GM18519 (cell line): Measurements from ENCODE around the gene LPP.
A peak's percentile ranks its signal among the peaks of the same experiment; 100 is the strongest.
"Not testable (repeated sequence)": the region's sequence is repeated elsewhere in the genome, so short reads cannot be mapped to it uniquely, and the experiment has no call there.

Experiments used
- ATAC-seq: cut with Tn5 transposase; IDR thresholded peaks from one replicate; pipeline ENCODE4 v1.9.1; 2021; ENCODE audit warnings: mild to moderate bottlenecking, moderate library complexity; ENCODE audit not compliant: unreplicated experiment, low FRiP score

LPP gene

GRCh38 chr3:188408831-188409230 lies 254.9 kb downstream of the LPP start:
- ATAC-seq: no peak

GRCh38 chr3:188411750-188412149 lies 257.8 kb downstream of the LPP start:
- ATAC-seq: no peak

GRCh38 chr3:188415196-188415595 lies 261.2 kb downstream of the LPP start:
- ATAC-seq: no peak

DNA sequence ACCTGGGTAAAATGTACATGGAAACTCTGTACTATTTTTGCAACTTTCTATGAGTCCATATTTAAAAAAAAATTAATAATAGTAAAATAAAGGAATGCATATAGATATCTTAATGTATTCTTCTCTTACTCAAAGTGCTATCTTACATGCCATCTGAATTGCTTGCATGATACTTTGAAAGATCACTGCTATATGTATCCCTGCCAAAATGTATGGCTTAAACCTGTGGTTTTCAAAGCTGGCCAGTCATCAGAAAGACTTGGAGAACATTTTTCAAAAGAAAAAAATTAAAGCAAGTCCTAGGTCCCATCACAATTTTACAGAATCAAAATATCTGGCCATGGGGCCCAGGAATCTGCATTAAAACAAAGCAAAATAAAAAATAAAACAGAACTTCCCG lies 262.1 kb downstream of the LPP start:
- no peak for ATAC-seq

GRCh38 chr3:188417271-188417696 lies 263.3 kb downstream of the LPP start:
- ATAC-seq: no peak

- no peak for ATAC-seq
These were observed 263.8 kb downstream of the LPP start for GRCh38 chr3:188417766-188418165.

DNA sequence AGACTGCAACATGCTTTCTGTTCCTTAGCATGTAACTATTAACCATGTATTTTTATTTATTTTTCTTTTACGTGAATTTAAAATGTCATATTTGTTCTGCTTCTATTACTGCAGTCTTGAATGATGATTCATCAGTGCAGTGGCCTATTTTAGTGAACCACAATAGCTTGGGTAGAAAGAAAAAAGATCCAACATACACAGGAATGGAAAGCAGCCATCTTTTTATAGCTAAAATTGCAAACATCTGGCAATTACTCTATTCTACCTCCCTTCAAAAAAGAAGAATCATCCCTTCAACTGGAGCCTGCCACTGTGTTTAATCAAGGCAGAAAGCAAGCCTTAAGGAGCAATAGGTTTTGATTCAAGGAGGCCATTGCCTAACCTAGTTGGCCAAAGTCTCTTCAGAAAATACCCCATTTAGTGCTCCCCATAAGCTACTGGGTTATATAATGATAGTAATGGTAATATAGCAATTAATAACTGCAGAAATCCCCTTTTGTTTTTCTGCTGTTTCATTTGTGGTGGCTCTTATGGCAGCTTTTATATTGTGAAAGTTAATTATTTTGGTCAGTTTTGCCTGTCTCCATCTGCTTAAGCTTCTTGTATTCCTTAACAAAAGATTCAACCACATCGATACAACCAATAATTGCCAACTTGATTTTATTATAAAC lies 267.3 kb downstream of the LPP start:
- peak; percentile 8 for ATAC-seq

GRCh38 chr3:188421836-188422540 lies 268.0 kb downstream of the LPP start:
- ATAC-seq: peak; percentile 97

DNA sequence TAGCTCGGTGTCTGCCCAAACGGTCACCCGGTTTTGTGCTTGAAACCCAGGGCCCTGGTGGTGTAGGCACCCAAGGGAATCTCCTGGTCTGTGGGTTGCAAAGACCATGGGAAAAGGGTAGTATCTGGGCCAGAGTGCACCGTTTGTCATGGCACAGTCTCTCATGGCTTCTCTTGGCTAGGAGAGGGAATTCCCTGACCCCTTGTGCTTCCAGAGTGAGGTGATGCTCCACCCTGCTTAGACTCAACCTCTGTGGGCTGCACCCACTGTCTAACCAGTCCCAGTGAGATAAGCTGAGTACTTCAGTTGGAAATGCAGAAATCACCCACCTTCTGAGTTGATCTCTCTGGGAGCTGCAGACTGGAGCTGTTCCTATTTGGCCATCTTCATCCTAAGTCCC lies 274.0 kb downstream of the LPP start:
- ATAC-seq: not testable (repeated sequence)

- no peak for ATAC-seq
These were observed 277.1 kb downstream of the LPP start for GRCh38 chr3:188431040-188431439.

- ATAC-seq: no peak
These were observed 277.6 kb downstream of the LPP start for GRCh38 chr3:188431553-188431952.

GRCh38 chr3:188432802-188433520 lies 279.0 kb downstream of the LPP start:
- peak; percentile 62 for ATAC-seq

DNA sequence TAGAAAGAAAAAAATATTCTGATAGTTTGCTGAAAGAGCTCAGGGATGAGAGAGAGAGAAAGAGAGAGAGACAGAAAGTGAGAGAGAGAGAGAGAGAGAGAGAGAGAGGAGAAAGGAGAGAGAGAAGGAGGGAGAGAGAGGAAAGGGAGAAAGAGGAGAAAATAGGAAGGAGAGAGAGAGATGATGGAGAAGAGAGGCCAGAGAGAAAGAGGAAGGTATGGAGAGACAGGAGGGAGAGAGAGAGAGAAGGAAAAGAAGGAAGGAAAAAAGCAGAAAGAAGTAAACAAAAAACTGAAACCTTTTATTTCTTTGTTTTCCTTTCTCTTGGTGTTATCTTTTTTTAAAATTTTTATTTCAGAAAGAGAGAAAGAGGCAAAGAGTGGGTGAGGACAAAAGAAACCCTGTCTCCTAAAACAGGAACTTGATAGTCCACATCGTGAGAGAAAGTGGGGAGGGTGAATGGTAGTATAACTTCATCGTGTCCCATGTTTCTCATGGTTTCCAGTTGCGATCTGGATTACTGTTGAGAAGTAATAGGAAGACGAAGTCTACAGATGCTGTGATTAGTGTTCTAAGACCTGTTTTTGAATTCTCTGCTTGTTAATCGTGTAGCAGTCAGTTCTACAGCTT lies 279.7 kb downstream of the LPP start:
- no peak for ATAC-seq

DNA sequence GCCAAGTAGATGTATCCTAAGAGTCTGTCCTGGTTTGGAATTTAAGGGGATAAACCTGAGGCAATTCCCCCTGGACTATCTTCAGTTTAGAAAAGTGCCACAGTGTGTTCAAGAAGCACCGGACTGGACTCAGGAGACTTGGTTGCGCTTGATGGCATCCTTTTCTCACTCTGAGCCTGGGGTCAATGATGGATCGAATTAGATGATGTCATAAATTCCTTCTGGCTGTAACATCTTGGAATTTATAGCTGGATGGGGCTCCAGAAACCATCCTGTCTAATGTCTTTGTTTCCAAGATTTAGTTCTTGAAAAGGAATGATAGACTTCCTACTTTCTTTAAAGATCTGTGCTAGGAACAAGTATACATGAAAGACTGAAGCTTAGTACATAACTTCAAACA lies 280.6 kb downstream of the LPP start:
- no peak for ATAC-seq

DNA sequence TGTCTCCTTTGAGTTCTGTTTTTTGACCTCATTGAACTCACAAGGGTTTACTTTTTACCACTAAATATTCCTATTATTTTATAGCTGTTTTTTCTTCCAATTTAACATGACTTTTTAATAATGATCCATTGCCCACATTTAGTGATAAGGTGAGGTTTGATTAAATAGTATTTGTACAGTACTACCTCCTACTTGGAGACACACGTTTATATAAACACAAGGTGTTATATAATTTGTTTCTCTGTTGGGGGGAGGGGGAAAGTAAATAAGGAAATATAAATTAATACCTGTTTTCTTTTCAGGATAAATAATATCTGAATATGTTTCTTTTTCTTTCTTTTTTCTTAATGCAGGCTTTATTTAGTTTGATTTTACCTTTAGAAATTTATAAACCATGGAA lies 281.3 kb downstream of the LPP start:
- no peak for ATAC-seq

- ATAC-seq: no peak
These were observed 284.0 kb downstream of the LPP start for GRCh38 chr3:188437926-188438325.

GRCh38 chr3:188439080-188439479 lies 285.1 kb downstream of the LPP start:
- peak; percentile 55 for ATAC-seq

DNA sequence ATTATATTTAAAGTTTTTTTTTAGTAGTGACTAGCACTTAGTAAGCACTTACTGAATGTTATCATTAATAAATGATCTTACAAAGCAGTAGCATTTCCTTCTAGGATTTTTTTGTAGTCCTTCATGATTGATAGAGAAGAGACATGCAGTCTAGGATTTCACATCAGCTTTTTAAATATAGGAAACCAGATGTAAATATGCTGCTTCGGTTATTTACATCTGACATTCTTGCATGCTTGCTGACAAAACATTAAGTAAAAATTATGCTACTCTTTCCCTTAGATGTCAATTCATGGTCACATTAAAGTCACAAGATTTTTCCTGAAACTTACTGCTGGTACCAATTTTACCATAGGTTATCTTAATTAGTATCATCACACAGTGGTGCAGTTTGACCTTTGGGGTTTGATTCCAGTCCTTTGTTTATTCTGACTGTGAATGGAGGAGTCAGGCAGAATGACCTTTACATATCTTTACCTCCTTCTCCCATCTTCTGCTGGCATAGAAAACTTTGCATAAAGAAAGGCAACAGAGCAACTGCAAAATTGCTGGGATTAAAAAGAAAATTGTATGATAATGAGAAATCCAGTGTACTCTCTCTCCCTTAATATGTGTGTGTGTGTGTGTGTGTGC lies 286.5 kb downstream of the LPP start:
- no peak for ATAC-seq

- ATAC-seq: no peak
These were observed 288.5 kb downstream of the LPP start for GRCh38 chr3:188442430-188442829.

- not testable (repeated sequence) for ATAC-seq
These were observed 291.2 kb downstream of the LPP start for GRCh38 chr3:188445175-188445574.

DNA sequence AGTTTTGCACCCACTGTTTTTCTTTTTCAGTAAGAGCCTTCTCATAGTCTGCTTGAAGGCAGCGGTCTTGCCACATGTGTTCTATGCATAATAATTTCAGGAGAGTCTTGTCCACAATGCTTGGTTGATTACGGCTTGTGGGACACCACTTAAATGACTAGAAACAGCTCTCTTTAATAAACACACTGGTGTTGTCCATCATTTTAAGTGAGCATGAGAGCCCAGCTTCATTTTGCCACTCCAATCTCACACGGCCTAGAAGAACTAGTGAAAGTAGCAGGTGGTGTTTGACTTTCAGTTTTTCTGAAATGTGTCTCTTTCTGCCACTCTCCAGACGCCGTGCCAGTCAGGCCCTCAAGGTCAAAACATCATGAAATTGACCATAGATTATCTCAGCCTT lies 292.1 kb downstream of the LPP start:
- ATAC-seq: no peak
